SK-N-MC (cell line): ENCODE data around the gene ISG20L2.

Experiments
- DNase-seq: peaks from one replicate; pipeline ENCODE4 v3.0.0-alpha.2; 2011; ENCODE audit warnings: low read depth, low spot score
- H3K27ac ChIP-seq: fragments of 200-600 bp; sonication (generic); 2 replicates; pipeline ENCODE4 v1.5.1; 2016; ENCODE audit warnings: mixed run types
- H3K36me3 ChIP-seq: fragments of 200-600 bp; sonication (generic); 2 replicates; pipeline ENCODE4 v1.6.1; 2017; ENCODE audit warnings: antibody characterized with exemption, low read length, mixed read lengths; ENCODE audit not compliant: insufficient read depth
- H3K4me3 ChIP-seq: fragments of 200-600 bp; sonication (generic); 2 replicates; pipeline ENCODE4 v1.5.1; 2016
- H3K9ac ChIP-seq: fragments of 200-600 bp; sonication (generic); 2 replicates; pipeline ENCODE4 v1.8.0; 2017; ENCODE audit warnings: mixed run types, mixed read lengths; ENCODE audit not compliant: insufficient read length
- H3K9me3 ChIP-seq: fragments of 200-600 bp; sonication (generic); 2 replicates; pipeline ENCODE4 v1.6.1; 2017; ENCODE audit warnings: low read depth, mild to moderate bottlenecking, antibody characterized with exemption, low read length, moderate library complexity, mixed read lengths
- EZH2 ChIP-seq: fragments of 200-600 bp; sonication (generic); IDR thresholded peaks from one replicate; pipeline ENCODE4 v1.6.1; 2017; ENCODE audit warnings: antibody characterized with exemption
- FOXP2 ChIP-seq: optimal IDR thresholded peaks from 2 replicates; pipeline ENCODE3; 2011; ENCODE audit warnings: mild to moderate bottlenecking, moderate library complexity; ENCODE audit not compliant: insufficient read depth; ENCODE audit errors: extremely low read length, control extremely low read depth
- POLR2AphosphoS5 ChIP-seq: IDR thresholded peaks from 2 replicates; pipeline ENCODE4 v1.6.1; 2012; ENCODE audit warnings: mild to moderate bottlenecking, low read depth, low read length, borderline replicate concordance

The ISG20L2 gene

DNA sequence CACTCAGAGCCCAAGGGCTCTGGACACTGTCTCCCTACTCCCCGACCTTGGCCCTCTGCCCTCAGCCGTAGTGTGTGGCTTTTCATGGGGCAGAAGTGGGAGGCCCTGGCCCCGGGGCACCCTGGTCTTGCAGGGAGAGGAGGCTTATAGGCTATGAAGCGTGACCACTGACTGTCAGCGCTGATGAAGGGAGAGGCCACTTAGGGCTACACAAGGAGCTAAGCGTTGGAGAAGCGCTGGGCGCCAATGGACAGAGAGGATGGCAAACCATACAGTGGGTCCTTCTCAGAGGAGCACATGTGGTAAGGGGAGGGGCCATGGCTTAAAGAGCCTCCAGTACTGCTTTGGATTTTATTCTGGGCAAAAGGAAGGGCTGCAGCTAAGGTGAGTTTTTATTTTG is 31.1 kb downstream of the ISG20L2 start:
- no peak for DNase-seq
- Histone ChIP-seq H3K27ac (no peak overlapping the region), H3K9me3 (no peaks in the 10 kb centered on the region), H3K4me3 (no peak overlapping the region), H3K9ac (no peak overlapping the region), H3K36me3 (no peaks in the 10 kb centered on the region)
- TF ChIP-seq POLR2AphosphoS5 = no peak

DNA sequence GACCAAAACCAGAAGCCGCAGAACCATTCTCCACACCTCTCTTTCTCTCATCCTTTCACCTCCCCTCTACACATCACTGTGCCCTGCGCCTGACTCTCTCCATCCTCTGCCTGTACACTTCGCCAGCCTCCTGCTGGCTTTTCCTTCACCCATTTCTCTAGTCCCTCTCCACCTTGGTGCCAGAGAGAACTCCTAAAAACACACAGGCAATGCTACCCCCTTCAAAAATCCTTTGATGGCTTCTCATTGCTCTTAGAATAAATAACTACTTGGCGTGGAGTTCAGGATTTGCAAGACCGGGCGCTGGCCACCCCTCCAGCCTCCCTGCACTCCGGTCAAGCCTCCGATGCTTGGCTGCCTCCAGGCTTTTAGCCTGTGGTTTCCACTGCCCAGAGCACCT is 31.8 kb downstream of the ISG20L2 start:
- no peak for DNase-seq
- Histone ChIP-seq H3K9me3 (no peaks in the 10 kb centered on the region), H3K9ac (no peak overlapping the region), H3K27ac (no peak overlapping the region), H3K4me3 (no peak overlapping the region), H3K36me3 (no peaks in the 10 kb centered on the region)
- TF ChIP-seq EZH2 (no peak), FOXP2 (no peak), POLR2AphosphoS5 (no peak)

DNA sequence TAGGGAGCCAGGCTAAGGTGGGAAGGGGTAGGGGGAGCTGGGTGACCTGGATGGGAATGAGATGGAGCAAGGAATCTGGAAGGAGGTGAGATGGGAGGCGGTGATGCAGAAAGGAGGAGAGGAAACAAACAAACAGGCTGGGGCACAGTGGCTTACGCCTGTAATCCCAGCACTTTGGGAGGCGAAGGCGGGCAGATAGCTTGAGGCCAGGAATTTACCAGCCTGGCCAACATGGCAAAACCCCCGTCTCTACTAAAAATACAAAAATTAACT is 33.9 kb downstream of the ISG20L2 start:
- H3K27ac ChIP-seq = no peak overlapping the region
- H3K9ac ChIP-seq = no peak overlapping the region
- DNase-seq = no peak
- no peaks in the 10 kb centered on the region for H3K36me3 ChIP-seq
- H3K4me3 ChIP-seq = no peak overlapping the region
- H3K9me3 ChIP-seq = no peaks in the 10 kb centered on the region
- TF ChIP-seq FOXP2 = no peak
- no peak for TF ChIP-seq EZH2
- TF ChIP-seq POLR2AphosphoS5 = no peak

DNA sequence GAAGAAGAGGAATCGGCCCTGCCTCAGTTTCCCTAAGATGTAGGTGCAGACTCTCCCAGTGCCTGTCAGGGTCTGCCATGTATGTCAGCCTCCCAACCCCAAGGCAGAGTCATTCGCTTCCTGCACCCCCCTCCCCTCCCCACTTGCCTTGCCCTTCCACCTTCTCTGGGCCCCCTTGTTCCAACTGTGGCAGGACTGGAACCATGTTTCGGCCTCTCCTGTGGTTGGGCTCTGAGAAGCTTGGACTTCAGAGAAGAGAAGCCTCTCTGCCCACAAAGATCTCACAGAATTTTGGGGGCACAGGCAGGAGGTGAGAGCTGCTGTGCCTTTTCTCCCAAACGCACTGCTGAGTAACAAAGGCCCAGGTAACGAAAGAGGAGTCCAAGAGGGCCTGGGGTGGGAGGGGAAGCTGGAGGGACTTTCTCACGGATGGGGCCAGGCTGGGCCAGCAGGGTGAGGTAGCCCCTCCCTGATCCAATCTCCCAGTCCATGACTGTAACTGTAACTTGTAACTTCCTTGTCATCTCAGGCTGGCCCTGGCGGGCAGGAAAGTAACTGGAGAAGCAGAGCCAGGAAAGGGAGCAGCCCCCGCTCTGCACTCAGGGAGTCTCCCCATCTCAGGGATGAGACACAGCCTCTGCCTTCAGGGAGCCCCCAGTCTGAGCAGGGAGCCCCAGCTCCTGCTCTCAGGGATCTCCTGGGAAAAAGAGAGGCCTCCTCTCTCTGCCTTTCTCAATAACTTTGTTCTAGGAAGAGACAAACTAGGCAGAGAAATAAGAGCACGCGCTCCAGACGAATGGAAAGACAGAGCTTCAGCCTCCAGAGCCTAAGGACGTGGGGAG is 34.5 kb downstream of the ISG20L2 start:
- no peaks in the 10 kb centered on the region for H3K36me3 ChIP-seq
- TF ChIP-seq EZH2 (no peak), FOXP2 (no peak), POLR2AphosphoS5 (no peak)
- no peak overlapping the region for H3K9ac ChIP-seq
- no peak overlapping the region for H3K4me3 ChIP-seq
- H3K27ac ChIP-seq = no peak overlapping the region
- DNase-seq = no peak
- H3K9me3 ChIP-seq = no peaks in the 10 kb centered on the region

DNA sequence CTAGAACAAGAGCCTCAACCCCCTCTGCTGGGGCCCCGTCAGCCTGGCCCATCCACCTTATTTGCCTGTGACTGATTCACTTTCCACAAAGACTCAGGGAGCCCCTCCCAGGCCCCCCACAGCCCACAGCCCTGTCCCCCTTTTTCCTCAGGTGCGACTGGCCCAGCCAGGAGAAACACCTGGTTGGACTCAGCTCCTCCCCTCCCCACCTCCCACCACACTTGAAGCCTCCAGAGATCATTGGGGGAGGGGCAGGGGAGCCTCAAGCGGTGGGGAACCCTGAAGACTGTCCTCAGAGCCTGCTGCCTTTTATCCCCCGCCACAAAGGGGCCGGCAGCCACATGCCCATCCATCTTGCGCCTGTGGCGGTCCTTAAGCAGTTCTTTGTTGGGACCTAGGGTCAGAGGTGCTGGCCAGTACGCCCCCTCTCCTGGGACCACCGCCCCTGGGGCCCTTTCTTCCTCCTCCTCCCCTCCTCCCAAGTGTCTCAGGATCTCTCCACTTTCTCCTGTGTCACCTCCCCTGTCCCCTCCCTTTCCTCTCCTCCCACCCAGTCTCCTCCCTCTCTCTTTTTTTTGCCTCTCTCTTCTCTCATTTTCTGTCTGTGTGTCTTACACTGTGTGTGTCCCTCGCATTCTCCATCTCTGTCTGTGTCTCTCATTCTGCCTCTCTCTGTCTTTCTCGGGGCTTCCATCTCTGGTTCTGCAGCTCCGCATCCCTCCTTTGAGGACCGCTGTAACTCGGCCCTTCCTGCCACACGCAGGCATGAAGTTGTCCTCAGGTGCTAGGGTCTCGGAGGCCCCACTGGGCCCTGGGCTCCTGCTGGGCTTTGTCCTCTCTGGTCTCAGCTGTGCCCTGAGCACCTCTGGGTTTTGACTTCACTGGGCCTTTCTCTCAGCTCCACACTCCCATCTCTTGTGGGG is 35.4 kb downstream of the ISG20L2 start:
- H3K4me3 ChIP-seq = peak overlapping the region; percentile 22; the same call in 1 of the 2 replicates
- no peak for DNase-seq
- peak overlapping the region; percentile 20 for H3K9ac ChIP-seq
- TF ChIP-seq FOXP2 = no peak
- TF ChIP-seq POLR2AphosphoS5 = no peak
- TF ChIP-seq EZH2 = no peak
- H3K27ac ChIP-seq = no peak overlapping the region
- no peaks in the 10 kb centered on the region for H3K36me3 ChIP-seq
- no peaks in the 10 kb centered on the region for H3K9me3 ChIP-seq

DNA sequence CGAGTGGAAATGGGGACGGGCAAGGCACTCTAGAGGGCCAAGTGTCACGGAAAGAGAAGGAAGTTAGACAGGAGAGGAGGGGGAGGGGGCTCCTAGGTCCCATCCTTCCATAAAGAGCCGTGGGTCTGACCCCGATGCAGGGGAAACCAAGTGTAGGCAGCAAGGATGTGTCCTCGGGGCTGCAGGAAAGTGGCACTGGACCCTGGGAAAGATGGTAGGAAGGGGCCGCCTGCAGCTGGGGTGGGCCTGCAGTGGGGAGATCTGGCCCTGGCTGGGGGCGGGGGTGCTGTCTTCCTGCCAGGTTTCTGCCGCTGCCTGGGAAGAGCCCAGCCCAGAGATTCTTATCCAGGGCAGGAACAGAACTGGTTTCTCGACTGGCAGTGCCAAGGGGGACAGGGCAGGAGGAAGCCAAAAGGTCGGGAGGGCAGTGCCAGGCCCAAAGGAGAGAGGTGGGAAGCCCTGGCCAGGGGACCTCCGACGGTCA is 36.1 kb downstream of the ISG20L2 start:
- Histone ChIP-seq H3K9me3 (no peaks in the 10 kb centered on the region), H3K27ac (no peak overlapping the region), H3K4me3 (no peak overlapping the region), H3K9ac (no peak overlapping the region), H3K36me3 (no peaks in the 10 kb centered on the region)
- TF ChIP-seq POLR2AphosphoS5 (no peak), EZH2 (no peak), FOXP2 (no peak)
- DNase-seq = no peak

DNA sequence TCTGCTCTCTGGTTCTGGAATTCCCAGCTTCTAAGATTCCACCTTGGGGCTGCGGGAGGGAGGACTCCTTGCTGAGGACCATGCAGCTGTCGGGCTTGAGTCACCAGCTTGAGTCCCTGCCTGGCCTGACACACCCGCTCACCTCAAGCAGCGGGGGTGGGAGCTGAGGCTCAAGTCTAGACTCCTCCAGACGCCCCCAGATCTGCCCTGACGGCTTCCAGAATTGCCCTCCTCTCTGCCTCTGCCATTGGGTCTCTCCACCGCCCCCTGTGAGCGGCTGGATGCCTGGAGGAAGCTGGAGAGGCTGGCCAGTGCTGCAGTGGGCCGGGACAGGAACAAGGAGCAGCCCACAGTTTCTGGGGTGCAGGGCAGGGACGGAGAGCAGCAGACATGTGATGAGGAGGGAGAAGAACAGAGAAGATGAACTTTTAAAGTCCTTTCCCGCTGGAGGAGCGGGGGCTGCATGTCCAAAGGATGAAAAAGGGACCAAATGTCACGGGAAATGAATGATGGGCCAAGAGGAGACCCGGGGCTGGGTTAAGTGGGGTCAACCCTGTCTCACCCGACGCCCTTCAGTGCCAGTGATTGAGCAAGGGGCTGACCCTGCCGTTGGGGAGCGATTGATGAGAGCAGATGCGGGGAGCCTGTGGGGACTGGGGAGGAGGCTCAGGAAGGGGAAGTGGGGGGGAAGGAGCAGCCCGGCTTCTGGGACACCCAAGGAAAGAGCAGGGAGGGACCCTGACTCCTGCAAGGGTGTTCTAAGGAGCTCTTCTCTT is 36.7 kb downstream of the ISG20L2 start:
- no peak for DNase-seq
- Histone ChIP-seq H3K4me3 (no peak overlapping the region), H3K9me3 (no peaks in the 10 kb centered on the region), H3K9ac (no peak overlapping the region), H3K36me3 (no peaks in the 10 kb centered on the region), H3K27ac (no peak overlapping the region)
- TF ChIP-seq POLR2AphosphoS5 (no peak), EZH2 (no peak)

DNA sequence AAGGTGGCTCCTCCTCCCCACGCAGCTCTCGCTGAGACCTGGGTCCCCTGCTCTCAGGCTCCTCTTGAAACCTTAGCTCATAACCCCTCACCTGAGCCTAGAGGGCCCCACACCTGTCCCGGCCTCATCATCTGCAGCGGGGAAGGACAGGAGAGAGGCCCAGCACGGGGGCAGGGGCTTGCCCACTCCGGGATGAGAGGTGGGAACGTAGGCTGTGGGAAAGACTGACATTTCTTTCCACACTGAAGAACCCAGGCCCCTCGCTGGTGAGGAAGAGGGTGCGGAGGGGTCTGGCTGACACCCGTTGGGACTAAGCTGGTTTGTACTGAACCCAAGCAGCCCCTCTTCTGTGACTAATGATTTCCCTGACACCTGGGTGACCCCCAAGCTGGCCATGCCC is 37.4 kb downstream of the ISG20L2 start:
- Histone ChIP-seq H3K27ac (no peak overlapping the region), H3K9ac (no peak overlapping the region), H3K36me3 (no peaks in the 10 kb centered on the region), H3K4me3 (no peak overlapping the region), H3K9me3 (no peaks in the 10 kb centered on the region)
- no peak for TF ChIP-seq FOXP2
- no peak for DNase-seq
